Measurements from ENCODE around the gene LHFPL3.

GRCh38 chr7:104902183-104902582 is 573.8 kb downstream of the LHFPL3 start:
- TF ChIP-seq CTCF (IDR thresholded peaks at IDR 0.05; ENCODE audit: extremely low read depth in 1 of 2, insufficient read depth in 1 of 2, low read depth in 1 of 2, low read length in 2 of 2) (no peak), POLR2A (IDR thresholded peaks at IDR 0.05; ENCODE audit: low read depth, low read length) (no peak)

All from endothelial cell of umbilical vein (primary cell).